ENCODE results near the gene BOLA3.

The BOLA3 gene

GRCh38 chr2:74177696-74178095 is 30.0 kb upstream of the BOLA3 start:
- Histone ChIP-seq H4K8ac (ENCODE audit: low read depth, low read length) (no peak overlapping the region), H3K36me3 (replicated peaks in 1 of 2; ENCODE audit: control insufficient read depth in 2 of 2, insufficient read depth in 2 of 2, low read length in 2 of 2) (peaks cover 4 to 27% of the 10 kb centered on the region in 2 donors), H3K4ac (ENCODE audit: low read length) (no peak overlapping the region), H3K4me3 (ENCODE audit: low read length in 2 of 2) (peak overlapping the region; percentile 64 to 92), H3K4me1 (ENCODE audit: control insufficient read depth in 2 of 2, insufficient read depth in 1 of 2, low read depth in 1 of 2, low read length in 2 of 2) (peaks cover 0 to 3% of the 10 kb centered on the region in 2 donors), H2AK5ac (ENCODE audit: low read depth, low read length) (no peak overlapping the region), H3K9me3 (replicated peaks in 1 of 2; ENCODE audit: control insufficient read depth in 2 of 2, insufficient read depth in 1 of 2, low read depth in 1 of 2, low read length in 2 of 2) (peaks cover 3 to 33% of the 10 kb centered on the region in 2 donors), H2BK5ac (ENCODE audit: low read length) (no peak overlapping the region), H3K23ac (ENCODE audit: low read depth, low read length, poor library complexity) (no peak overlapping the region), H3K18ac (ENCODE audit: low read length) (no peak overlapping the region), H2AFZ (ENCODE audit: low read length) (no peak overlapping the region), H3K27ac (replicated peaks; ENCODE audit: low read length) (no peak overlapping the region), H3K14ac (ENCODE audit: low read length) (no peak overlapping the region), H3K79me1 (ENCODE audit: low read depth, low read length) (peaks cover 2% of the 10 kb centered on the region), H3K27me3 (ENCODE audit: control insufficient read depth in 3 of 3, insufficient read depth in 3 of 3, low read depth in 1 of 3, low read length in 3 of 3) (no peaks in the 10 kb centered on the region), H3K4me2 (ENCODE audit: insufficient read depth, low read length, poor library complexity, severe bottlenecking) (peak overlapping the region; percentile 41), H4K91ac (ENCODE audit: low read depth, low read length, poor library complexity) (no peak overlapping the region), H2BK120ac (ENCODE audit: low read depth, low read length) (no peak overlapping the region), H3K9ac (ENCODE audit: low read depth, low read length, poor library complexity) (no peak overlapping the region), H2BK15ac (ENCODE audit: low read length) (no peak overlapping the region), H2BK12ac (ENCODE audit: low read length) (no peak overlapping the region)
- no peak for DNase-seq (ENCODE audit: low spot score)

- no peak for DNase-seq (ENCODE audit: low spot score)
- Histone ChIP-seq H3K23ac (ENCODE audit: low read depth, low read length, poor library complexity) (no peak overlapping the region), H2BK5ac (ENCODE audit: low read length) (no peak overlapping the region), H4K91ac (ENCODE audit: low read depth, low read length, poor library complexity) (no peak overlapping the region), H3K79me1 (ENCODE audit: low read depth, low read length) (peaks cover 2% of the 10 kb centered on the region), H3K4me1 (ENCODE audit: control insufficient read depth in 2 of 2, insufficient read depth in 1 of 2, low read depth in 1 of 2, low read length in 2 of 2) (no peaks in the 10 kb centered on the region), H2AK5ac (ENCODE audit: low read depth, low read length) (no peak overlapping the region), H3K27ac (replicated peaks; ENCODE audit: low read length) (no peak overlapping the region), H2BK15ac (ENCODE audit: low read length) (no peak overlapping the region), H2AFZ (ENCODE audit: low read length) (no peak overlapping the region), H3K14ac (ENCODE audit: low read length) (no peak overlapping the region), H3K9ac (ENCODE audit: low read depth, low read length, poor library complexity) (no peak overlapping the region), H3K36me3 (replicated peaks in 1 of 2; ENCODE audit: control insufficient read depth in 2 of 2, insufficient read depth in 2 of 2, low read length in 2 of 2) (peaks cover 11 to 55% of the 10 kb centered on the region in 2 donors), H3K18ac (ENCODE audit: low read length) (no peak overlapping the region), H3K27me3 (ENCODE audit: control insufficient read depth in 3 of 3, insufficient read depth in 3 of 3, low read depth in 1 of 3, low read length in 3 of 3) (no peaks in the 10 kb centered on the region), H3K4me2 (ENCODE audit: insufficient read depth, low read length, poor library complexity, severe bottlenecking) (no peak overlapping the region), H3K9me3 (replicated peaks in 1 of 2; ENCODE audit: control insufficient read depth in 2 of 2, insufficient read depth in 1 of 2, low read depth in 1 of 2, low read length in 2 of 2) (peaks cover 3 to 33% of the 10 kb centered on the region in 2 donors), H2BK12ac (ENCODE audit: low read length) (no peak overlapping the region), H2BK120ac (ENCODE audit: low read depth, low read length) (no peak overlapping the region), H3K4ac (ENCODE audit: low read length) (no peak overlapping the region), H3K4me3 (ENCODE audit: low read length in 2 of 2) (no peak overlapping the region), H4K8ac (ENCODE audit: low read depth, low read length) (no peak overlapping the region)
- WGBS, 2 donors (ENCODE audit: extremely low coverage in 2 of 2, insufficient read length in 2 of 2, insufficient replicate concordance in 1 of 2), result no CpG with 5 or more reads among the region's 1 CpG
Observed at GRCh38 chr2:74174909-74175308, 27.2 kb upstream of the BOLA3 start.

- H3K9me3 ChIP-seq (replicated peaks in 1 of 2; ENCODE audit: control insufficient read depth in 2 of 2, insufficient read depth in 1 of 2, low read depth in 1 of 2, low read length in 2 of 2), result peaks cover 0 to 8% of the 10 kb centered on the region in 2 donors
- H3K4ac ChIP-seq (ENCODE audit: low read length), result no peak overlapping the region
- H3K4me3 ChIP-seq (ENCODE audit: low read length in 2 of 2), result no peak overlapping the region
- H4K91ac ChIP-seq (ENCODE audit: low read depth, low read length, poor library complexity), result no peak overlapping the region
- H2BK5ac ChIP-seq (ENCODE audit: low read length), result no peak overlapping the region
- H3K18ac ChIP-seq (ENCODE audit: low read length), result no peak overlapping the region
- peaks cover 22 to 94% of the 10 kb centered on the region in 2 donors for H3K36me3 ChIP-seq (replicated peaks in 1 of 2; ENCODE audit: control insufficient read depth in 2 of 2, insufficient read depth in 2 of 2, low read length in 2 of 2)
- no peak for DNase-seq (ENCODE audit: low spot score)
- H2BK12ac ChIP-seq (ENCODE audit: low read length), result no peak overlapping the region
- no peaks in the 10 kb centered on the region for H3K4me1 ChIP-seq (ENCODE audit: control insufficient read depth in 2 of 2, insufficient read depth in 1 of 2, low read depth in 1 of 2, low read length in 2 of 2)
- H4K8ac ChIP-seq (ENCODE audit: low read depth, low read length), result no peak overlapping the region
- H3K79me1 ChIP-seq (ENCODE audit: low read depth, low read length), result peaks cover 2% of the 10 kb centered on the region
- H2AK5ac ChIP-seq (ENCODE audit: low read depth, low read length), result no peak overlapping the region
- H3K14ac ChIP-seq (ENCODE audit: low read length), result no peak overlapping the region
- no peak overlapping the region for H3K27ac ChIP-seq (replicated peaks; ENCODE audit: low read length)
- no peaks in the 10 kb centered on the region for H3K27me3 ChIP-seq (ENCODE audit: control insufficient read depth in 3 of 3, insufficient read depth in 3 of 3, low read depth in 1 of 3, low read length in 3 of 3)
- H2BK120ac ChIP-seq (ENCODE audit: low read depth, low read length), result no peak overlapping the region
- H3K4me2 ChIP-seq (ENCODE audit: insufficient read depth, low read length, poor library complexity, severe bottlenecking), result no peak overlapping the region
- H3K23ac ChIP-seq (ENCODE audit: low read depth, low read length, poor library complexity), result no peak overlapping the region
- H2AFZ ChIP-seq (ENCODE audit: low read length), result no peak overlapping the region
- H2BK15ac ChIP-seq (ENCODE audit: low read length), result no peak overlapping the region
- no peak overlapping the region for H3K9ac ChIP-seq (ENCODE audit: low read depth, low read length, poor library complexity)
- WGBS, 2 donors (ENCODE audit: extremely low coverage in 2 of 2, insufficient read length in 2 of 2, insufficient replicate concordance in 1 of 2), result no CpG with 5 or more reads among the region's 2 CpGs
Observed at GRCh38 chr2:74168739-74169138, 21.0 kb upstream of the BOLA3 start.

GRCh38 chr2:74164761-74165160 is 17.0 kb upstream of the BOLA3 start:
- H3K4ac ChIP-seq (ENCODE audit: low read length), result no peak overlapping the region
- no peak overlapping the region for H2BK120ac ChIP-seq (ENCODE audit: low read depth, low read length)
- H3K4me2 ChIP-seq (ENCODE audit: insufficient read depth, low read length, poor library complexity, severe bottlenecking), result no peak overlapping the region
- no peak overlapping the region for H4K8ac ChIP-seq (ENCODE audit: low read depth, low read length)
- peaks cover 27 to 99% of the 10 kb centered on the region in 2 donors for H3K36me3 ChIP-seq (replicated peaks in 1 of 2; ENCODE audit: control insufficient read depth in 2 of 2, insufficient read depth in 2 of 2, low read length in 2 of 2)
- H2BK12ac ChIP-seq (ENCODE audit: low read length), result no peak overlapping the region
- H2AFZ ChIP-seq (ENCODE audit: low read length), result no peak overlapping the region
- H3K79me1 ChIP-seq (ENCODE audit: low read depth, low read length), result no peaks in the 10 kb centered on the region
- no peak overlapping the region for H3K9ac ChIP-seq (ENCODE audit: low read depth, low read length, poor library complexity)
- no peak overlapping the region for H3K4me3 ChIP-seq (ENCODE audit: low read length in 2 of 2)
- no peak overlapping the region for H2BK5ac ChIP-seq (ENCODE audit: low read length)
- no peak overlapping the region for H3K23ac ChIP-seq (ENCODE audit: low read depth, low read length, poor library complexity)
- no peak overlapping the region for H3K27ac ChIP-seq (replicated peaks; ENCODE audit: low read length)
- H3K14ac ChIP-seq (ENCODE audit: low read length), result no peak overlapping the region
- peaks cover 0 to 8% of the 10 kb centered on the region in 2 donors for H3K9me3 ChIP-seq (replicated peaks in 1 of 2; ENCODE audit: control insufficient read depth in 2 of 2, insufficient read depth in 1 of 2, low read depth in 1 of 2, low read length in 2 of 2)
- H2AK5ac ChIP-seq (ENCODE audit: low read depth, low read length), result no peak overlapping the region
- no peaks in the 10 kb centered on the region for H3K27me3 ChIP-seq (ENCODE audit: control insufficient read depth in 3 of 3, insufficient read depth in 3 of 3, low read depth in 1 of 3, low read length in 3 of 3)
- H3K18ac ChIP-seq (ENCODE audit: low read length), result no peak overlapping the region
- no peak for DNase-seq (ENCODE audit: low spot score)
- no CpG with 5 or more reads among the region's 1 CpG for WGBS, 2 donors (ENCODE audit: extremely low coverage in 2 of 2, insufficient read length in 2 of 2, insufficient replicate concordance in 1 of 2)
- no peaks in the 10 kb centered on the region for H3K4me1 ChIP-seq (ENCODE audit: control insufficient read depth in 2 of 2, insufficient read depth in 1 of 2, low read depth in 1 of 2, low read length in 2 of 2)
- no peak overlapping the region for H4K91ac ChIP-seq (ENCODE audit: low read depth, low read length, poor library complexity)
- no peak overlapping the region for H2BK15ac ChIP-seq (ENCODE audit: low read length)

All from neuronal stem cell (in vitro differentiated cells).